WI38 (cell line): ENCODE measurements around the gene OTOP3.

Experiments
- H3K4me3 ChIP-seq: 2 replicates; pipeline ENCODE4 v1.5.1; 2011; ENCODE audit warnings: low read depth, mild to moderate bottlenecking, control low read depth, low read length
- CTCF ChIP-seq: IDR thresholded peaks from 2 replicates; pipeline ENCODE4 v1.5.1; 2012; ENCODE audit warnings: low read depth, mild to moderate bottlenecking, control low read depth, low read length

OTOP3 gene

DNA sequence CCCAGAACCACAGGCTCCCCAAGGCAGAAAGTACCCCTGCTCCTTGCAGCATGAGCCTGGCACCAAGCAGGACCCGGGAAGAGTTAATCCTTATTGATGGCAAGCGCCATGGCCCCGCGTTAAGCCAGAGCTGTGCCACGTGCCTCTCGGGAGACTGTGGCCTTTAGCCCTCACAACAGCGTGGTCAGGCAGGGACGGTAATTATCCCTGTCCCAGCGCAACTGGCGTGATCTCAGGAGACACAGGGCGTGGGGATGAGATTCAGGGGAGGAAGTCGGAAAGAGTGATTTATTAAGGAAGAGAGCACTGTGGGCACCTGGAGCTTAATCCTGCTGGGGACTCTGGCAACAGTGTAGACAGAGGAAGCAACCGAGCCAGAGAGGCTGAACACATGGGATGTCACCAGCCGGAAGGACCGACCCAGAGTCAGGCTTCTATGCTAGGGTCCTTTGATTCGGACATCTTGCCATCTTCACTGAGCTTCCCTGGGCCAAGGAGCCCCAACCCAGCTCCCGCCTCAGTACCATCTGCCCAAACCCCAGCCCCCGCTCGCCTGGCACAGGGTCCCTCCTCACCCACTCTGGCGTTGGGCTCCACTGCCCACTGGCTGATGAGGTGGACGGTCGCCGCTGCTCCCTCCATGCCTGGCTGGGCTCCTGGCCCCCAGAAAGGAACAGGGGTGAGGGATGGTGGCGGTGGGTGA is 16.9 kb downstream of the OTOP3 start:
- TF ChIP-seq CTCF: no peak
- H3K4me3 ChIP-seq: no peak overlapping the region

DNA sequence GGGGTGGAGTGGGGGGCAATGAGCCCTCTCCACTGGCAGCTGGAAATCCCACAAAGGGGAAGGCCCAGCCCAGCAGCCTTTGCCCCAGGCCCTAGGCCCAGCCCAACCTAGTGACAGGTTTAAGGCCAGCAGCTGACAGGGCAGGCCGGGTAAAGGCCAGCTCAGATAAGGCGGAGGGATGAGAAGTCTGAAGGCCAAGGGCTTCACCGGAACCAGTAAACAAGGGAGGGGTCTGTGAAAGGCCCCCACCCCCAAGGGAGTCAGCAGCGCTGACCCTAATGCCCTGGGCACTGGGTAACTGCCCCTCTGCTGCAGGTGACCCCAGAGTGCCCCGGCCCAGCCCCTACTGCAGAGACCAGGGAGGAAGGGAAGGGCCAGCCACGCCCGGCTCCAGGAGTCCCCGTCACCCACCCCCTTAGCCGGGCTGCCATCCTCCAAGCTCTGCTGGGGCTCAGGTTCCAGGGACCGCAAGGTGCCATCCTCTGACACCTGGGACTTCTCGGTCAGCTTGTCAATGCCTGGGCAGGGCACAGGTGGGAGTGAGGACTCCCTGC is 17.5 kb downstream of the OTOP3 start:
- H3K4me3 ChIP-seq: no peak overlapping the region
- no peak for TF ChIP-seq CTCF

DNA sequence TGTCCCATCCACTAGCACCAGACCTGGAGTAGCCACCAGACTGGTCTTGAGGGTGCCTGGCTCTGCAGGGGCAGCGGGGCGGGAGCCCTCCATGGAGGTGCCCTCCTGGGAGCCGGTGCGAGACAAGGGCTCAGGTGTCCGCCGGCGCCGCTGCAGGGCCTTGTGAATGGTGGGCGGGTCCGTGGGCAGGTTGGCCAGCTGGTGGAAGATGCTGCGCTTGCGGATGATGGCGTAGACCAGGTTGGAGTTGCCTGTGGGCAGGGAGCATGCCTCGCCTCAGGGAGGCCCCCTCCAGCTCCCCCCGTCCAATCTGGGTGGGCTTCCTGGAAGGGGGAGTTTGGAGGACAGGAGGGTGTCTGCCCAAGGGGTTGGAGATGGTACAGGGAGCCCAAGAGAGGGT is 18.4 kb downstream of the OTOP3 start:
- no peak overlapping the region for H3K4me3 ChIP-seq

GRCh38 chr17:74954665-74955421 is 19.1 kb downstream of the OTOP3 start:
- H3K4me3 ChIP-seq: no peak overlapping the region
- no peak for TF ChIP-seq CTCF

More for the DNA sequence above, 18.4 kb downstream of the OTOP3 start:
- no peak for TF ChIP-seq CTCF

- no peak overlapping the region for H3K4me3 ChIP-seq
- TF ChIP-seq CTCF: no peak
These were observed 20.4 kb downstream of the OTOP3 start for GRCh38 chr17:74956093-74956492.

- peak; percentile 98 for TF ChIP-seq CTCF
- H3K4me3 ChIP-seq: no peak overlapping the region
These were observed 22.4 kb downstream of the OTOP3 start for GRCh38 chr17:74957935-74958740.
